Activated CD4-positive, alpha-beta T cell treated with anti-CD3 and anti-CD28 coated beads, Interleukin-2, amount 50 U/mL, for 24 hours (primary cell): Measurements from ENCODE around the gene POLL.
"Not testable (repeated sequence)": the region's sequence is repeated elsewhere in the genome, so short reads cannot be mapped to it uniquely, and the experiment has no call there.

ENCODE experiments used
- DNase-seq, 2 donors: peaks; one replicate each; pipeline ENCODE4 v3.0.0-alpha.2; 2020; ENCODE audit warnings: low read depth in 1 of 2, low spot score in 1 of 2

POLL gene

GRCh38 chr10:101587725-101588653 is at the start of gene POLL, which contains the start of gene DPCD:
Gene POLL, minus strand, starts transcription at chr10:101588257. Its CDS starts 897 bp downstream, at chr10:101587360.
Gene DPCD, plus strand, starts transcription at chr10:101588321. Its CDS starts 16 bp downstream, at chr10:101588337.
- DNase-seq: peak; percentile 75 to 90

DNA sequence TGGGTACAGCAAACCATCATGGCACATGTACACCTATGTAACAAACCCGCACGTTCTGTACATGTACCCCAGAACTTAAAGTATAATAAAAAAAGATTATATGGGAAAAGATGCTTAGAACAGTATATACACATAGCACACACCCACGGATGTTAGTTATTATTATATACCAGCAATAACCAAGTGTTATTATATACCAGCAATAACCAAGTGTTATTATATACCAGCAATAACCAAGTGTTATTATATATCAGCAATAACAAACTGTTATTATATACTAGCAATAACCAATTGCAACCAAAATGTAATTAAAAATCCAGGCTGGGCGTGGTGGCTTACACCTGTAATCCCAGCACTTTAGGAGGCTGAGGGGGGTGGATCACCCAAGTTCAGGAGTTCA is 45.5 kb upstream of the POLL start:
- DNase-seq: not testable (repeated sequence)

- no peak for DNase-seq
Measured at GRCh38 chr10:101631821-101632475, 43.9 kb upstream of the POLL start.

DNA sequence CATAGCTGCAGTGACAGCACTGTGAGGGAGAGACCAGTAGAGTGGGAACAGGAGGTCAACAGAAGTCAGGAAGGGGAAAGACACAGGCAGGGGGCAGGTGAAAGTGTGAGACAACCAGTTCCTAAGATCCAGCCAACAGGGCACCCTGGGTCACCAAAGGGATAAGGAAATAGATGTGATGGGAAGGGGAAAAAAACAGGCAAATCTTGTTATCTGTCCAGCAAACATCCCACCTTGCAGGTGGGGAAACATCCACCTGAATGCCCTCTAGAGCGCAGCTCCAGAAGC is 42.5 kb upstream of the POLL start:
- no peak for DNase-seq

DNA sequence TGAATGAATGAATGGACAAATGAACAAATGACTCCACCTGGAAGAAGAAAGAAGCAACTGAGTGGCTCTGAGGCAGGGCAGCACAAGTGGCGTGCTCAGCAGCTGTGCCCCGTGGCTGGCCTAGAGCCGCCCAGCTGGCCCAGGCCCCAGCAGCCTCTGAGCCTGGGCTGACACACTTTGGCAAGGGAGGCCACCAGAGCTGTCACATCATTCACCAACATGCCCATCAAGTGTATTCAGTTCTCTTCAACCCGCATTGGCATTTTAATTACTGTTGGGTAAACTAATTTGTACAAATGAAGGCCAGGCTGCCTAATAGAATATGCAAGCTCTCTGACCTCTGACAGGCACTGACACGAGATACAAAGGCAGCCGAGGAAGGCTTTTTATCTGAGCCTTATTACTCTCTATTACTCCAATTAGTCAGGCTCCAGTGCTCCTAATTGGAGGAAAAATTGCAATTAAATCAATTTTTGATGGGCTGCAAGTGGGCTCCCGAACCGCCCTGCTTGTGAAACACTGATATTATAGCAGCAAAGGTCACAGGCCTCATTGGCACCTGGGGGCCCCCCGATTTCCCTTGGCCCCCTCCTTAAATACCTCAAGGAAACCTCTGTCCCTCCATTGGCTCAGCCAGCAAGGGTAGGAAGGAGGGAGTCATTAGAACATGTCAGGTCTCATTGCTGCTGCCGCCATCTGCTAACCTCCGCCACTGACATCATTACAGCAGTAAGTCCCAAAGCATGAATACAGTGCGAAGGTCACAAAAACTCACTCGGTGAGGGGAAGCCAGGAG is 42.0 kb upstream of the POLL start:
- DNase-seq: no peak

DNA sequence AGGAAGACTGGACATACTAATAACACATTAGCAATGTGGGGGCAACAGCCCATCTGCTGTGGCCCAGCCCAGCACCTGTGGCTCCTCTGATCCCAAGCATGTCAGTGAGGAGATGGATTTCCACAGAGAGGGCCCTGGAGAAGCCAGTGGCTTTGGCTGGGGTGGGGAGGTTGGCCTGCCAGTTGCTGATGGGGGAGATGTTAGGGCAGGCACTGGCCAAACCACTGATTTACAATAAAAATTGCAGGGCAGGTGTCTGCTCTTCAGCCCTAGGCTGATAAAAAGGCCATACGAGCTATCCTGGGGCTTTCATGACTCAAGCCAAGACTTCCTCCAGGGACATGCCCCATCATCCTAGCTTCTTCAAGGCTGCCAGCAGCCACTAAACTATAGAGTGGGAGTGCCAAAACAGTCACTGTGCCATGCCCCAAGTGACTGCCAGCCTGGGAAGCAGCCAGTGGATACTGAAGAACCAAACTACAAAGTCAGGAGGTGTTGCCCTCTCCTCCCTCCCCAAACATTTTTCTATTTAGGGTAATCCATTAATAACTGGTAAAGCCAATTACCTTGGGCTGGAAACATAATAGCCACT is 37.9 kb upstream of the POLL start:
- DNase-seq: no peak

- DNase-seq: no peak
Measured at GRCh38 chr10:101624526-101625102, 36.6 kb upstream of the POLL start.

- no peak for DNase-seq
Measured at GRCh38 chr10:101623528-101623927, 35.5 kb upstream of the POLL start.

GRCh38 chr10:101619983-101620382 is 31.9 kb upstream of the POLL start:
- no peak for DNase-seq

DNA sequence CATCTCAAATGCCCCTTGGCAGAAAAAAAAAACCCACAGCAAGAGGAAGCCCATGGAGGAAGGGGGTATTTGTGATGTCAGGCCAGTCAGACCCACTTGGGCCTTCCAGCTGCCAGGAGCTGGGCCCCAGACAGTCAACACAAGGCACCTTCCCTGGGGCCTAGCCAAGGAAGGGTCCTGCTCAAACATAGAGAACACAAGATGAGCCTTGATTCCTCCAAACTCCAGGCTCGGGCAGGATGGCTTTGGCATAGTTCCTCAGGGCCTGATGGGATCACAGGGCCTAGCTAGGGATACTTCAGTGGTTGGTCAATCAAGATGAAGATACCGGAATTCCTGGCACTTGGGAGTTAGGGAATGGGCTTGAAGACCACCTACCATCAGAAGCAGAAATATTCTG is 30.8 kb upstream of the POLL start:
- DNase-seq: no peak

DNA sequence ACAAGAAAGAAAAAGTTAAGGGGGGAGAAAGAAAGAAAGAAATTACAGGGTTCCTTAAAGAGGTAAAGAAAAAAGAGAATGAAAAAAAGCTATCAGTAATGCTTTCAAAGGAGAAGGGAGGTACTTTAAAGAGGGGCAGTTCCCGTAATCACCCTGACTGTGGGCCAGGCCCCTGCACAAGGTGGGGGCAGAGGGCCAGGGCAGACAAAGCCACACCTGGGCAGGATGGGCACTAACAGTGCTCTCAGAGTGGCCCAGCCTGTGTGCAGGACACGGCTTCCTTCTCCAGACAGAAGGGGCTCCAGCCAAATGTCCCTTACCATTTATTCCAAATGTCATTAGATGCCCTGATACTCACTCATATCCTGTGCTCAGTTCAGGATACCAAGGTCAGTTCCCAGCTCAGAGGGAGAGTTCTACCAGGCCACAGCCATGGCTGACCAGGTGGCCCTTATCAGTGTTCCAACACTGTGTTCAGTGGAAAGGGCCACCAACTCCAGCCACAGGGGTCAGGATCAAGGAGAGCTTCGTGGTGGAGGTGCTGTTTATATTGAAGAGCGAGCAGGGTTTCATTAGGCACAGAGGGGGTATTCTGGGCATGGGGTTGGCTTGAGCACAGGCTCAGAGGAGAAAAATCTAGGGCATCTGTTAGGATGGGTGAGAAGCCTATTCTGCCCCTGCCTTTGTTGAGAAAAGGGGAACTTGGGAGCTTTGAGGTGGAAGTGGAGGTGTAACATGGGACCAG is 29.9 kb upstream of the POLL start:
- DNase-seq: no peak

DNA sequence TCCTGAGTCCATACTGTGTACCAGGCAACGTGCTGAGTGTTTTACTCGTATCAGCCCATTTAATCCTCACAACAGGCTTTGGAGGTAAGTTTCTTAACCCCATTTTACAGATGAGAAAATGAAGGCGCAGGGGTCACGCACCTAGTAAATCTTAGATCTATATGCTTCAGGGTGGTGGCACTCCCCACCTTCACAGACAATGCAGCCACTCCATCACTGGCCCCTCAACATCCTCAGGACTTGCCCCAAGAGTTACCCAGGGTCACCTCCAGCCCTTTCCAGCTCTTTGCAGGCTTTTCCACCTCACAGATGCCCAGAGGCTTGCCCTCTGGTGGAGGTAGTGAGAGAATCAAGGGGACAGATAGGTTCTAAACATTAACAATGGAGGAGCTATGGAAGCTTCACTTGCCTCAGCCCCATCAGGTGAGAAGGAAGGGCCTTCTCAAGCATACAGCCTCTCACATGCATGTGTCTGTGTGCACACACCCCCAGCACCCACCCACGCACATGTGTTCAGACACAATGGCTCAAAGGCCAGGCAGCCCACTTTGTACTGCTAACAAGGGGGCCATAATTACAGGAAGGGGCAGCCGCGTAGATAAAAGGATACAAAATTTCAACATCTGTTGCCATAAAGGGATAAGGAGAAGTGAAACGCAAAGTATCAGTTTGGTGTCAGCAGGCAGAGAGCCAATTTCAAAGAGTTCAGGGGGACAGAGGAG is 29.2 kb upstream of the POLL start:
- DNase-seq: no peak

GRCh38 chr10:101616415-101617101 is 28.5 kb upstream of the POLL start:
- DNase-seq: no peak

GRCh38 chr10:101615525-101616116 is 27.6 kb upstream of the POLL start:
- no peak for DNase-seq

- DNase-seq: no peak
Measured at GRCh38 chr10:101614663-101615524, 26.8 kb upstream of the POLL start.

DNA sequence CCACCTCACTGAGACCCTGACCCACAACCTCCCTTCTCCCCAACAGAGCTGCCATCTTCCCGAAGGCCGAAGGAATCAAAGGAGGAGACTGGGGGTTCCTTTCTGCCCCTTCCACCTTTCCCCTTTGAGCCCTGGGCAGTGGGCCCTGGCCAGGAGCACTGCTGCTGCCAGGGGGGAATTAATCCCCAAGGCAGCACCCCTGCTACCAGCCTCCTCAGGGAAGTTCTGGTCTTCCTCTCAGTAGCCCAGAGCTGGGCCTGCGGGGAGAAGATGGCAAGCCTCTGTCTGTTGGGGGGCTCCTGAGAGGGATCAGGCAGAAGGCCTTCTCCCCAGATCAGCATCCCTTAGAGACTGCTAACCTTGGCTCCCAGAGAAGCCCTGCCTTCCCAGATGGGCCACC is 25.6 kb upstream of the POLL start:
- DNase-seq: no peak

GRCh38 chr10:101612872-101613271 is 24.8 kb upstream of the POLL start:
- DNase-seq: no peak

GRCh38 chr10:101612086-101612485 is 24.0 kb upstream of the POLL start:
- DNase-seq: no peak
